Caco-2 (cell line): Measurements from ENCODE around the gene MGARP. TPM values are rescaled to one million over a fixed set of nuclear protein-coding genes. Genes with fewer than 3 reads are reported as not detected.
A peak's percentile ranks its signal among the peaks of the same experiment; 100 is the strongest.

Source experiments
- BruUV-seq: library from RNA; stranded (reverse); fragments of 400-500 nt; replicated peaks from 2 replicates; lab custom pipeline; 2021; lab: Mats Ljungman, UMichigan
- CTCF ChIA-PET: fragments of 300-600 bp; sonication (Branson Sonifier 250); formaldehyde crosslinking; loops from one replicate; lab custom pipeline; 2022; ENCODE audit warnings: antibody characterized with exemption; lab: Charles Lee
- POLR2A ChIA-PET: fragments of 300-600 bp; sonication (Branson Sonifier 250); formaldehyde crosslinking; loops from one replicate; lab custom pipeline; 2022; ENCODE audit warnings: antibody characterized with exemption; lab: Charles Lee
- DNase-seq, 2 experiments: peaks; one replicate each; pipeline versions ENCODE4 v3.0.0 to v3.0.0-alpha.2; 2020 to 2022
- H3K27me3 ChIP-seq: replicated peaks from 2 replicates; pipeline ENCODE4 v1.6.0; 2011; ENCODE audit warnings: low read length; ENCODE audit not compliant: control insufficient read depth, insufficient read depth
- H3K36me3 ChIP-seq: 2 replicates; pipeline ENCODE4 v1.5.1; 2011; ENCODE audit warnings: low read length; ENCODE audit not compliant: control insufficient read depth, insufficient read depth
- H3K4me1 ChIP-seq: fragments of 250-450 bp; sonication (Bioruptor Pico); 2 replicates; pipeline ENCODE4 v1.5.1; 2020; ENCODE audit warnings: mild to moderate bottlenecking
- H3K4me3 ChIP-seq: 2 replicates; pipeline ENCODE4 v1.5.1; 2011; ENCODE audit warnings: low read depth, mild to moderate bottlenecking, control low read depth, low read length
- H3K9me3 ChIP-seq: fragments of 250-450 bp; sonication (Bioruptor Pico); 2 replicates; pipeline ENCODE4 v1.5.1; 2020; ENCODE audit warnings: mild to moderate bottlenecking, moderate library complexity
- H3K27ac Mint-ChIP-seq: one replicate; pipeline ENCODE4 v1.8.0; 2022; ENCODE audit warnings: mixed read lengths; ENCODE audit not compliant: unreplicated experiment
- H3K27me3 Mint-ChIP-seq: one replicate; pipeline ENCODE4 v1.8.0; 2022; ENCODE audit warnings: mixed read lengths; ENCODE audit not compliant: insufficient read depth, unreplicated experiment
- H3K36me3 Mint-ChIP-seq: one replicate; pipeline ENCODE4 v1.8.0; 2022; ENCODE audit warnings: mild to moderate bottlenecking, mixed read lengths; ENCODE audit not compliant: insufficient read depth, unreplicated experiment
- H3K4me1 Mint-ChIP-seq: one replicate; pipeline ENCODE4 v1.8.0; 2022; ENCODE audit warnings: low read depth, mixed read lengths; ENCODE audit not compliant: unreplicated experiment
- H3K4me3 Mint-ChIP-seq: one replicate; pipeline ENCODE4 v1.8.0; 2022; ENCODE audit warnings: mild to moderate bottlenecking, moderate library complexity, mixed read lengths; ENCODE audit not compliant: unreplicated experiment
- H3K9me3 Mint-ChIP-seq: one replicate; pipeline ENCODE4 v1.8.0; 2022; ENCODE audit warnings: mixed read lengths; ENCODE audit not compliant: unreplicated experiment
- CTCF ChIP-seq, 2 experiments: fragments of 200-600 bp in 1 of 2; IDR thresholded peaks; 1 replicate in 1 of 2; 2 replicates in 1 of 2; pipeline versions ENCODE4 v1.5.1 to v1.8.0; 2011 to 2022; ENCODE audit warnings: antibody characterized with exemption in 1 of 2, control low read depth in 1 of 2, inconsistent platforms in 1 of 2, low read depth in 1 of 2, low read length in 1 of 2, mild to moderate bottlenecking in 1 of 2, moderate library complexity in 1 of 2; ENCODE audit not compliant: insufficient read depth in 1 of 2, severe bottlenecking in 1 of 2, unreplicated experiment in 1 of 2
- intact Hi-C: fragments of 100-400 bp; cut with micrococcal nuclease; formaldehyde crosslinking; loops from one replicate; pipeline ENCODE4 v1.10.0; 2022; ENCODE audit not compliant: unreplicated experiment
- total RNA-seq: library from RNA; stranded (reverse); gene quantifications from 2 replicates; pipeline ENCODE4 v1.2.3, GENCODE V29; 2022

MGARP gene
- total RNA-seq, 1 experiment from 2014 or later = 0.23 TPM

- CTCF ChIA-PET = interaction anchor here (0.6 to 1.0 kb wide), 3 partner anchors 13 to 298 kb away, joined by 3 to 5 read pairs (median 3); no protein-coding TSS in a partner anchor
- no TSS peak for BruUV-seq
- peak; percentile 39 to 52 for DNase-seq
- peak; percentile 30 to 37 for TF ChIP-seq CTCF (IDR thresholded peaks at IDR 0.05; ENCODE audit: insufficient read depth in 1 of 2, low read depth in 1 of 2, low read length in 1 of 2, severe bottlenecking in 1 of 2, unreplicated experiment in 1 of 2)
- H3K9me3 ChIP-seq = no peaks in the 10 kb centered on the region
- H3K4me3 Mint-ChIP-seq = no peak overlapping the region
- no peaks in the 10 kb centered on the region for H3K9me3 Mint-ChIP-seq
- no peaks in the 10 kb centered on the region for H3K36me3 ChIP-seq
- H3K4me3 ChIP-seq = no peak overlapping the region
- POLR2A ChIA-PET = interaction anchor here (0.6 to 1.1 kb wide), 2 partner anchors 49 to 50 kb away, joined by 3 to 4 read pairs; partner anchors contain the start of gene ELF2
- no peaks in the 10 kb centered on the region for H3K27me3 ChIP-seq
- no peaks in the 10 kb centered on the region for H3K4me1 ChIP-seq
- intact Hi-C loops = loop anchor here (1.0 to 5.0 kb wide), 2 partner anchors 44 to 54 kb away; partner anchors contain the start of gene MGARP
- H3K27me3 Mint-ChIP-seq = no peaks in the 10 kb centered on the region
- no peaks in the 10 kb centered on the region for H3K36me3 Mint-ChIP-seq
- no peaks in the 10 kb centered on the region for H3K4me1 Mint-ChIP-seq
- H3K27ac Mint-ChIP-seq = no peak overlapping the region
Observed at GRCh38 chr4:139227729-139228404, 52.2 kb downstream of the MGARP start.

- ChIA-PET CTCF (no interaction called here), POLR2A (interaction anchor here (0.8 kb wide), 1 partner anchor 46 kb away, joined by 3 read pairs; the partner anchor contains the start of gene ELF2)
- H3K4me1 ChIP-seq = no peaks in the 10 kb centered on the region
- no peak for DNase-seq
- no peak for TF ChIP-seq CTCF (IDR thresholded peaks at IDR 0.05; ENCODE audit: insufficient read depth in 1 of 2, low read depth in 1 of 2, low read length in 1 of 2, severe bottlenecking in 1 of 2, unreplicated experiment in 1 of 2)
- Mint-ChIP-seq H3K27me3 (no peaks in the 10 kb centered on the region), H3K9me3 (no peaks in the 10 kb centered on the region), H3K36me3 (no peaks in the 10 kb centered on the region), H3K27ac (no peak overlapping the region), H3K4me1 (no peaks in the 10 kb centered on the region), H3K4me3 (no peak overlapping the region)
- no peaks in the 10 kb centered on the region for H3K9me3 ChIP-seq
- no peak overlapping the region for H3K4me3 ChIP-seq
- intact Hi-C loops = no loop called here
- H3K27me3 ChIP-seq = no peaks in the 10 kb centered on the region
- no TSS peak for BruUV-seq
- H3K36me3 ChIP-seq = no peaks in the 10 kb centered on the region
Observed at GRCh38 chr4:139223682-139224317, 56.2 kb downstream of the MGARP start.

GRCh38 chr4:139222215-139222614, 57.8 kb downstream of the MGARP start:
- H3K4me1 ChIP-seq = no peaks in the 10 kb centered on the region
- H3K4me3 ChIP-seq = no peak overlapping the region
- no peaks in the 10 kb centered on the region for H3K36me3 Mint-ChIP-seq
- H3K27me3 ChIP-seq = no peaks in the 10 kb centered on the region
- CTCF ChIA-PET = no interaction called here
- H3K4me1 Mint-ChIP-seq = no peaks in the 10 kb centered on the region
- no peak overlapping the region for H3K4me3 Mint-ChIP-seq
- H3K9me3 Mint-ChIP-seq = no peaks in the 10 kb centered on the region
- intact Hi-C loops = no loop called here
- BruUV-seq = no TSS peak
- TF ChIP-seq CTCF (IDR thresholded peaks at IDR 0.05; ENCODE audit: insufficient read depth in 1 of 2, low read depth in 1 of 2, low read length in 1 of 2, severe bottlenecking in 1 of 2, unreplicated experiment in 1 of 2) = no peak
- H3K27ac Mint-ChIP-seq = no peak overlapping the region
- POLR2A ChIA-PET = no interaction called here
- no peaks in the 10 kb centered on the region for H3K36me3 ChIP-seq
- DNase-seq = no peak
- no peaks in the 10 kb centered on the region for H3K27me3 Mint-ChIP-seq
- H3K9me3 ChIP-seq = no peaks in the 10 kb centered on the region
